Fibroblast of lung (primary cell): ENCODE results near the gene PIM2.

Experiments
- EZH2 ChIP-seq: IDR thresholded peaks from 2 replicates; pipeline ENCODE4 v1.5.1; 2012; ENCODE audit warnings: low read length, control low read depth, mild to moderate bottlenecking; ENCODE audit errors: missing control alignments
- TF ChIP-seq, protein P1 (sequence below), 2 donors: IDR thresholded peaks in 1 of 2; conservative IDR thresholded peaks in 1 of 2; 1 replicate in 1 of 2; 2 replicates in 1 of 2; pipeline ENCODE4 v1.5.1; 2011 to 2012; ENCODE audit warnings: low read length in 2 of 2, control low read depth in 1 of 2, inconsistent platforms in 1 of 2, low read depth in 1 of 2, mild to moderate bottlenecking in 1 of 2

DNA sequence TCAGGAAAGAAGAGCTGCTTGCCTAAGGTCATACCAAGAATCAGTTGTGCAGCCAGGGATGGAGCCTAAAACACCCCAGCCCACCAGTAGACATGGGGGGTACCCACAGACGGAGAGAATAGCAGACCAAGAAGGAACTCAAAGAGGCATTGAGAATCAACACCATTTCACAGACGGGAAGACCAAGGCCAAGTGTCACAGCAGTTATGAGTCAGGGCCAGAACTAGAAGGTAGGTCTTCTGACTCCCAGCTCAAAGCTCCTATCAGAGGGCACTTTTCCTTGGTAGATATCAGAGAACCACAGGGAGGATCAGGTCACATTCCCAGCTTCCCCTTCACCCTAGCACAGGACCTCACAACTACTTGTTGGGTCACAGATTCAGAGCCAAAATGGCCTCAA is 24.1 kb upstream of the PIM2 start:
- TF ChIP-seq, protein P1, sequence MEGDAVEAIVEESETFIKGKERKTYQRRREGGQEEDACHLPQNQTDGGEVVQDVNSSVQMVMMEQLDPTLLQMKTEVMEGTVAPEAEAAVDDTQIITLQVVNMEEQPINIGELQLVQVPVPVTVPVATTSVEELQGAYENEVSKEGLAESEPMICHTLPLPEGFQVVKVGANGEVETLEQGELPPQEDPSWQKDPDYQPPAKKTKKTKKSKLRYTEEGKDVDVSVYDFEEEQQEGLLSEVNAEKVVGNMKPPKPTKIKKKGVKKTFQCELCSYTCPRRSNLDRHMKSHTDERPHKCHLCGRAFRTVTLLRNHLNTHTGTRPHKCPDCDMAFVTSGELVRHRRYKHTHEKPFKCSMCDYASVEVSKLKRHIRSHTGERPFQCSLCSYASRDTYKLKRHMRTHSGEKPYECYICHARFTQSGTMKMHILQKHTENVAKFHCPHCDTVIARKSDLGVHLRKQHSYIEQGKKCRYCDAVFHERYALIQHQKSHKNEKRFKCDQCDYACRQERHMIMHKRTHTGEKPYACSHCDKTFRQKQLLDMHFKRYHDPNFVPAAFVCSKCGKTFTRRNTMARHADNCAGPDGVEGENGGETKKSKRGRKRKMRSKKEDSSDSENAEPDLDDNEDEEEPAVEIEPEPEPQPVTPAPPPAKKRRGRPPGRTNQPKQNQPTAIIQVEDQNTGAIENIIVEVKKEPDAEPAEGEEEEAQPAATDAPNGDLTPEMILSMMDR (conservative IDR thresholded peaks at IDR 0.05 in 1 of 2, IDR thresholded peaks at IDR 0.05 in 1 of 2; ENCODE audit: low read depth in 1 of 2, low read length in 2 of 2) = no peak
- TF ChIP-seq EZH2 = no peak
